HepG2 (cell line): ENCODE data around the gene SMLR1. TPM values are rescaled to one million over a fixed set of nuclear protein-coding genes. Genes with fewer than 3 reads are reported as not detected.

Experiments used
- ATAC-seq: fragments of 200-7000 bp; cut with Tn5 transposase; 3 replicates; pipeline ENCODE4 v1.9.1; 2020; ENCODE audit warnings: mild to moderate bottlenecking, moderate library complexity
- BruUV-seq: library from RNA; stranded (reverse); fragments of 400-500 nt; replicated peaks from 2 replicates; lab custom pipeline; 2021; lab: Mats Ljungman, UMichigan
- CTCF ChIA-PET: fragments of 300-600 bp; formaldehyde crosslinking; extraction: SDS; loops from one replicate; lab custom pipeline; 2021; ENCODE audit warnings: low total read pairs, inconsistent platforms, low intra/inter-chr PET ratio; lab: Yijun Ruan, JAX
- POLR2A ChIA-PET: fragments of 350-600 bp; sonication (Branson Sonifier 250); formaldehyde crosslinking; loops from one replicate; lab custom pipeline; 2020; ENCODE audit warnings: antibody characterized with exemption, inconsistent platforms; lab: Yijun Ruan, JAX
- DNase-seq: peaks from one replicate; pipeline ENCODE4 v3.0.0-alpha.2; 2015; ENCODE audit warnings: low spot score
- FAIRE-seq: peaks from 3 replicates; lab custom pipeline; 2011; peaks lifted over from hg19 to GRCh38; lab: Jason Lieb, UNC
- H2AFZ ChIP-seq: one replicate; pipeline ENCODE4 v1.6.1; 2011; ENCODE audit warnings: low read length, inconsistent platforms
- H3K27ac ChIP-seq: fragments of 300-600 bp; 3 replicates; pipeline ENCODE4 v1.8.0; 2011; ENCODE audit warnings: mixed run types, mild to moderate bottlenecking, mixed read lengths, low read length, inconsistent platforms; ENCODE audit not compliant: insufficient read depth; ENCODE audit errors: extremely low read length
- H3K27me3 ChIP-seq, 2 experiments: fragments of 200-600 bp in 1 of 2; 2 replicates in 1 of 2; 3 replicates in 1 of 2; pipeline versions ENCODE4 v1.6.0 to v1.8.0; 2011; ENCODE audit warnings: low read length in 2 of 2, mild to moderate bottlenecking in 2 of 2, moderate library complexity in 2 of 2, inconsistent platforms in 1 of 2; ENCODE audit not compliant: insufficient read depth in 2 of 2, control insufficient read depth in 1 of 2
- H3K36me3 ChIP-seq, 2 experiments: fragments of 200-600 bp in 1 of 2; replicated peaks in 1 of 2; 2 replicates in 1 of 2; 3 replicates in 1 of 2; pipeline versions ENCODE4 v1.5.1 to v1.8.0; 2011; ENCODE audit warnings: low read length in 2 of 2, inconsistent platforms in 1 of 2; ENCODE audit not compliant: insufficient read depth in 2 of 2, control insufficient read depth in 1 of 2
- H3K4me1 ChIP-seq: 2 replicates; pipeline ENCODE4 v1.5.1; 2012; ENCODE audit warnings: low read length, inconsistent platforms; ENCODE audit not compliant: insufficient read depth
- H3K4me2 ChIP-seq: 2 replicates; pipeline ENCODE4 v1.6.0; 2011; ENCODE audit warnings: low read depth, low read length, inconsistent platforms
- H3K4me3 ChIP-seq, 3 experiments: fragments of 200-600 bp in 1 of 3; sonication (generic), shearing (Covaris generic) in 1 of 3; replicated peaks in 1 of 3; 2 replicates each; pipeline ENCODE4 v1.5.1; 2011 to 2016; ENCODE audit warnings: low read length in 3 of 3, inconsistent platforms in 2 of 3, low read depth in 2 of 3, mild to moderate bottlenecking in 2 of 3, control low read depth in 1 of 3, mixed read lengths in 1 of 3; ENCODE audit not compliant: insufficient read depth in 1 of 3
- H3K79me2 ChIP-seq: one replicate; pipeline ENCODE4 v1.6.1; 2011; ENCODE audit warnings: low read length, inconsistent platforms; ENCODE audit not compliant: insufficient read depth
- H3K9ac ChIP-seq: 2 replicates; pipeline ENCODE4 v1.6.0; 2011; ENCODE audit warnings: mild to moderate bottlenecking, low read depth, low read length, inconsistent platforms; ENCODE audit not compliant: insufficient read depth
- H3K9me3 ChIP-seq: 2 replicates; pipeline ENCODE4 v1.5.1; 2012; ENCODE audit warnings: mild to moderate bottlenecking, low read length
- H4K20me1 ChIP-seq: 2 replicates; pipeline ENCODE4 v1.6.0; 2011; ENCODE audit warnings: inconsistent platforms, mild to moderate bottlenecking, low read length, moderate library complexity; ENCODE audit not compliant: insufficient read depth
- ERF ChIP-seq: IDR thresholded peaks from 2 replicates; pipeline ENCODE4 v1.6.1; 2018; ENCODE audit warnings: missing biosample characterization, missing genetic modification reagents
- MAFF ChIP-seq: IDR thresholded peaks from 2 replicates; pipeline ENCODE4 v1.6.1; 2011; ENCODE audit warnings: low read depth, low read length, improper control_type of control experiment
- MAFK ChIP-seq, 2 experiments: IDR thresholded peaks in 1 of 2; conservative IDR thresholded peaks in 1 of 2; 2 replicates each; pipeline ENCODE4 v1.6.1; 2011; ENCODE audit warnings: improper control_type of control experiment in 2 of 2, low read length in 2 of 2
- MEIS1 ChIP-seq: sonication (generic); formaldehyde crosslinking; IDR thresholded peaks from 2 replicates; pipeline ENCODE4 v1.9.0; 2021; ENCODE audit warnings: mild to moderate bottlenecking, missing genetic modification reagents, moderate library complexity, borderline replicate concordance
- NONO ChIP-seq, 2 experiments: fragments of 450-650 bp in 1 of 2; sonication (generic) in 1 of 2; formaldehyde crosslinking in 1 of 2; IDR thresholded peaks in 1 of 2; conservative IDR thresholded peaks in 1 of 2; 2 replicates each; pipeline versions ENCODE4 v1.6.1 to v1.8.0; 2017 to 2022; ENCODE audit warnings: mild to moderate bottlenecking in 1 of 2, missing genetic modification reagents in 1 of 2, moderate library complexity in 1 of 2
- RBM22 ChIP-seq: fragments of 200-400 bp; formaldehyde crosslinking; optimal IDR thresholded peaks from 2 replicates; pipeline ENCODE3; 2017; ENCODE audit warnings: mild to moderate bottlenecking, low read length, moderate library complexity
- ZSCAN30 ChIP-seq: sonication (generic); formaldehyde crosslinking; IDR thresholded peaks from 2 replicates; pipeline ENCODE4 v1.5.0; 2020; ENCODE audit warnings: mild to moderate bottlenecking, missing genetic modification reagents
- WGBS: methylation state at CpG from one replicate; pipeline ENCODE4 v1.1.6; 2017; ENCODE audit warnings: low lambda C conversion rate; 5-methylcytosine and 5-hydroxymethylcytosine counted together
- in situ Hi-C: cut with HindIII; loops from 2 replicates; pipeline ENCODE4 v1.10.0; 2017; ENCODE audit warnings: low pct_unique_long_range_greater_than_20kb; ENCODE audit not compliant: extremely low pct_ligation_motif_present
- intact Hi-C: fragments of 100-400 bp; cut with micrococcal nuclease; formaldehyde crosslinking; loops from one replicate; pipeline ENCODE4 v1.10.0; 2022; ENCODE audit not compliant: unreplicated experiment
- polyA plus RNA-seq, 8 experiments: library from polyadenylated mRNA; depleted of rRNA in 3 of 8; stranded (reverse) in 7 of 8; unstranded in 1 of 8; fragments of >200 nt; fragmentation: Illumina TruSeq in 4 of 8; extraction: Trizol in 4 of 8; gene quantifications; 2 replicates each; pipeline versions ENCODE4 v1.2.1 to v1.2.3, GENCODE V29; 2011 to 2016; ENCODE audit warnings: low read depth in 4 of 8, missing spikeins in 1 of 8, mixed read lengths in 1 of 8; ENCODE audit not compliant: insufficient read depth in 1 of 8
- total RNA-seq, 5 experiments: library from RNA; depleted of rRNA; stranded (reverse); fragments of >200 nt; fragmentation: Illumina TruSeq; extraction: Trizol; gene quantifications; 2 replicates each; pipeline ENCODE4 v1.2.3, GENCODE V29; 2016; ENCODE audit warnings: low read depth in 1 of 5

The SMLR1 gene
- total and polyA plus RNA-seq, 2 of the 13 experiments (the other 11 are each of a cell fraction or from before 2014, with no cell fraction given): 41.8 to 104 TPM

- H2AFZ ChIP-seq: no peak overlapping the region
- no peak for FAIRE-seq
- no TSS peak for BruUV-seq
These were observed 11.1 kb downstream of the SMLR1 start for GRCh38 chr6:130838250-130838860.

GRCh38 chr6:130838951-130839350 lies 11.7 kb downstream of the SMLR1 start:
- TF ChIP-seq NONO (IDR thresholded peaks at IDR 0.05) (no peak), NONO (CRISPR knock-in tag; conservative IDR thresholded peaks at IDR 0.05) (0 out of 2 replicates have a peak, but pooled peaks have one; percentile 13), MEIS1 (no peak)
- intact Hi-C loops (no loop called here), in situ Hi-C loops (no loop called here)
- DNase-seq: no peak
- Histone ChIP-seq H3K36me3 (peaks cover 29 to 53% of the 10 kb centered on the region in 2 experiments), H3K9ac (no peak overlapping the region), H3K4me2 (no peak overlapping the region), H4K20me1 (no peaks in the 10 kb centered on the region), H2AFZ (no peak overlapping the region), H3K9me3 (no peaks in the 10 kb centered on the region), H3K79me2 (peaks cover 1% of the 10 kb centered on the region), H3K4me1 (peaks cover 35% of the 10 kb centered on the region), H3K4me3 (no peak overlapping the region), H3K27ac (peak overlapping the region; percentile 4), H3K27me3 (no peaks in the 10 kb centered on the region)
- no peak for ATAC-seq
- no peak for FAIRE-seq
- ChIA-PET POLR2A (interaction anchor here (3.8 kb wide), 1 partner anchor 12 kb away, joined by 23 read pairs; the partner anchor contains the start of gene SMLR1), CTCF (no interaction called here)
- 97% methylated on average over 5 of the region's 5 CpGs for WGBS
- TSS peak; percentile 0 for BruUV-seq

More at GRCh38 chr6:130838250-130838860, 11.1 kb downstream of the SMLR1 start:
- no peak for DNase-seq
- no peak overlapping the region for H3K4me3 ChIP-seq
- intact Hi-C loops (no loop called here), in situ Hi-C loops (no loop called here)
- ATAC-seq: no peak
- H3K27me3 ChIP-seq: no peaks in the 10 kb centered on the region
- peaks cover 32 to 58% of the 10 kb centered on the region in 2 experiments for H3K36me3 ChIP-seq
- H3K9ac ChIP-seq: no peak overlapping the region
- TF ChIP-seq MAFK (conservative IDR thresholded peaks at IDR 0.05 in 1 of 2, IDR thresholded peaks at IDR 0.05 in 1 of 2; ENCODE audit: low read length in 2 of 2): peak; percentile 54 to 66
- 0 out of 2 replicates have a peak, but pooled peaks have one; percentile 33 for TF ChIP-seq MAFF
- 0 out of 2 replicates have a peak, but pooled peaks have one; percentile 15 for TF ChIP-seq ZSCAN30 (CRISPR knock-in tag)
- TF ChIP-seq RBM22: peak; percentile 55
- no peak for TF ChIP-seq ERF
- H3K27ac ChIP-seq: peak overlapping the region; percentile 4
- POLR2A ChIA-PET: interaction anchor here (3.8 kb wide), 1 partner anchor 11 kb away, joined by 23 read pairs; the partner anchor contains the start of gene SMLR1
- CTCF ChIA-PET: no interaction called here
- no peak overlapping the region for H3K4me2 ChIP-seq
- peaks cover 35% of the 10 kb centered on the region for H3K4me1 ChIP-seq
- WGBS: 99% methylated on average over 6 of the region's 6 CpGs
- peaks cover 7% of the 10 kb centered on the region for H3K79me2 ChIP-seq
- H3K9me3 ChIP-seq: no peaks in the 10 kb centered on the region
- H4K20me1 ChIP-seq: no peaks in the 10 kb centered on the region
